ENCODE data around the gene JARID2.

- TF ChIP-seq EZH2 (IDR thresholded peaks at IDR 0.05; ENCODE audit: insufficient read depth, low read length) (no peak), CTCF (IDR thresholded peaks at IDR 0.05; ENCODE audit: insufficient read depth, low read depth, low read length) (no peak)
Measured at GRCh38 chr6:15283986-15284361, 38.1 kb downstream of the JARID2 start.
